HG03342 (cell line): ENCODE data around the gene NR1I3.
A peak's percentile ranks its signal among the peaks of the same experiment; 100 is the strongest.
"Not testable (repeated sequence)": the region's sequence is repeated elsewhere in the genome, so short reads cannot be mapped to it uniquely, and the experiment has no call there.

Experiments
- ATAC-seq: cut with Tn5 transposase; IDR thresholded peaks from one replicate; pipeline ENCODE4 v1.9.1; 2021; ENCODE audit warnings: mild to moderate bottlenecking, moderate library complexity; ENCODE audit not compliant: unreplicated experiment

NR1I3 gene

GRCh38 chr1:161238039-161238473 lies at the start of gene NR1I3:
Gene NR1I3 (minus strand): TSS chr1:161238203. CDS start chr1:161236565, 1,638 bp downstream.
- no peak for ATAC-seq

- ATAC-seq, result no peak
Measured at GRCh38 chr1:161287482-161288054, 49.6 kb upstream of the NR1I3 start.

GRCh38 chr1:161285521-161285920 lies 47.5 kb upstream of the NR1I3 start:
- no peak for ATAC-seq

- ATAC-seq, result no peak
Measured at GRCh38 chr1:161285113-161285512, 47.1 kb upstream of the NR1I3 start.

- no peak for ATAC-seq
Measured at GRCh38 chr1:161282991-161283390, 45.0 kb upstream of the NR1I3 start.

GRCh38 chr1:161274874-161275273 lies 36.9 kb upstream of the NR1I3 start:
- no peak for ATAC-seq

- ATAC-seq, result no peak
Measured at GRCh38 chr1:161273402-161273801, 35.4 kb upstream of the NR1I3 start.

- ATAC-seq, result no peak
Measured at GRCh38 chr1:161267321-161267720, 29.3 kb upstream of the NR1I3 start.

- no peak for ATAC-seq
Measured at GRCh38 chr1:161266836-161267235, 28.8 kb upstream of the NR1I3 start.

GRCh38 chr1:161266202-161266601 lies 28.2 kb upstream of the NR1I3 start:
- no peak for ATAC-seq

- ATAC-seq, result no peak
Measured at GRCh38 chr1:161265305-161265704, 27.3 kb upstream of the NR1I3 start.

- peak; percentile 43 for ATAC-seq
Measured at GRCh38 chr1:161261261-161262235, 23.5 kb upstream of the NR1I3 start.

GRCh38 chr1:161260376-161261260 lies 22.6 kb upstream of the NR1I3 start:
- ATAC-seq, result peak; percentile 23

- no peak for ATAC-seq
Measured at GRCh38 chr1:161259765-161260164, 21.8 kb upstream of the NR1I3 start.

GRCh38 chr1:161259345-161259702 lies 21.3 kb upstream of the NR1I3 start:
- no peak for ATAC-seq

GRCh38 chr1:161258439-161259344 lies 20.7 kb upstream of the NR1I3 start, which contains the start of gene PCP4L1:
Gene PCP4L1 (plus strand): TSS chr1:161258745. CDS start chr1:161258975, 230 bp downstream.
- ATAC-seq, result peak; percentile 66

- ATAC-seq, result not testable (repeated sequence)
Measured at GRCh38 chr1:161257109-161257508, 19.1 kb upstream of the NR1I3 start.

- ATAC-seq, result not testable (repeated sequence)
Measured at GRCh38 chr1:161255955-161256520, 18.0 kb upstream of the NR1I3 start.

- not testable (repeated sequence) for ATAC-seq
Measured at GRCh38 chr1:161255302-161255701, 17.3 kb upstream of the NR1I3 start.

GRCh38 chr1:161251579-161251978 lies 13.6 kb upstream of the NR1I3 start:
- no peak for ATAC-seq
